B cell (primary cell): ENCODE data around the gene SLC35E1.

Experiments
- EZH2 ChIP-seq: IDR thresholded peaks from 2 replicates; pipeline ENCODE4 v1.6.1; 2012; ENCODE audit warnings: borderline replicate concordance, low read depth, mild to moderate bottlenecking, moderate library complexity, low read length; ENCODE audit not compliant: insufficient read depth, poor library complexity, severe bottlenecking
- TF ChIP-seq, protein P1 (sequence below): fragments of 200-600 bp; IDR thresholded peaks from one replicate; pipeline ENCODE4 v1.8.0; 2022; ENCODE audit warnings: antibody characterized with exemption, mild to moderate bottlenecking

DNA sequence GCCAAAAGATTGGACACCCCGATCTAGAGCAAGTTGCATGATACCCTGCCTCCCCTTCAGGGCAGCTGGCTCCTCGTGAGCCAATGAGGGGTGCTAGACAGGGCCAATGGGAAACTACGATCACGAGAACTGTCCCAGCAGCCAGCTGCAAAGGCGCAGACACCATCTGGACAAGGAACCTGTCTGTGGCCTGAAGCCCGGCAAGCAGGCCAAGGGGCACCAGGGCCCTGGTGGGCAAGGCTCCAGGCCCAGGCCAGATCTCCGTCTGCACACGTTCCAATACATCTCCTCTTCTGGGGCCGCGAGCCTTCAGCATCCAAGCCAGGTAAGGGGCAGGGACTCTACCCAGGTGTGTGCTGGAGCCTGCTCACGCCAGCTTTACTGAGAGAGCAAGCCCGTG lies 35.6 kb upstream of the SLC35E1 start:
- TF ChIP-seq, protein P1, sequence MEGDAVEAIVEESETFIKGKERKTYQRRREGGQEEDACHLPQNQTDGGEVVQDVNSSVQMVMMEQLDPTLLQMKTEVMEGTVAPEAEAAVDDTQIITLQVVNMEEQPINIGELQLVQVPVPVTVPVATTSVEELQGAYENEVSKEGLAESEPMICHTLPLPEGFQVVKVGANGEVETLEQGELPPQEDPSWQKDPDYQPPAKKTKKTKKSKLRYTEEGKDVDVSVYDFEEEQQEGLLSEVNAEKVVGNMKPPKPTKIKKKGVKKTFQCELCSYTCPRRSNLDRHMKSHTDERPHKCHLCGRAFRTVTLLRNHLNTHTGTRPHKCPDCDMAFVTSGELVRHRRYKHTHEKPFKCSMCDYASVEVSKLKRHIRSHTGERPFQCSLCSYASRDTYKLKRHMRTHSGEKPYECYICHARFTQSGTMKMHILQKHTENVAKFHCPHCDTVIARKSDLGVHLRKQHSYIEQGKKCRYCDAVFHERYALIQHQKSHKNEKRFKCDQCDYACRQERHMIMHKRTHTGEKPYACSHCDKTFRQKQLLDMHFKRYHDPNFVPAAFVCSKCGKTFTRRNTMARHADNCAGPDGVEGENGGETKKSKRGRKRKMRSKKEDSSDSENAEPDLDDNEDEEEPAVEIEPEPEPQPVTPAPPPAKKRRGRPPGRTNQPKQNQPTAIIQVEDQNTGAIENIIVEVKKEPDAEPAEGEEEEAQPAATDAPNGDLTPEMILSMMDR, result no peak
- no peak for TF ChIP-seq EZH2
